Hepatocyte (in vitro differentiated cells): ENCODE measurements around the gene LTF. TPM values are rescaled to one million over a fixed set of nuclear protein-coding genes. Genes with fewer than 3 reads are reported as not detected.

ENCODE experiments used
- DNase-seq: peaks from one replicate; pipeline ENCODE4 v3.0.0-alpha.2; 2016; ENCODE audit warnings: low spot score
- H2AFZ ChIP-seq: fragments of 200-600 bp; sonication (generic); 2 replicates; pipeline ENCODE4 v1.6.0; 2016; ENCODE audit warnings: antibody characterized with exemption, mild to moderate bottlenecking
- H3K27ac ChIP-seq: fragments of 200-600 bp; sonication (generic); 2 replicates; pipeline ENCODE4 v1.5.1; 2016; ENCODE audit warnings: mild to moderate bottlenecking
- H3K27me3 ChIP-seq: fragments of 200-600 bp; sonication (generic); 2 replicates; pipeline ENCODE4 v1.6.1; 2016
- H3K36me3 ChIP-seq: fragments of 200-600 bp; sonication (generic); replicated peaks from 2 replicates; pipeline ENCODE4 v1.5.1; 2016; ENCODE audit warnings: low read depth; ENCODE audit not compliant: insufficient read depth
- H3K4me1 ChIP-seq: fragments of 200-600 bp; sonication (generic); 2 replicates; pipeline ENCODE4 v1.5.1; 2016; ENCODE audit warnings: mild to moderate bottlenecking, moderate library complexity; ENCODE audit not compliant: insufficient read depth
- H3K4me2 ChIP-seq: fragments of 200-600 bp; sonication (generic); 2 replicates; pipeline ENCODE4 v1.6.0; 2016
- H3K4me3 ChIP-seq: fragments of 200-600 bp; sonication (generic); 2 replicates; pipeline ENCODE4 v1.5.1; 2016; ENCODE audit warnings: mild to moderate bottlenecking
- H3K79me2 ChIP-seq: fragments of 200-600 bp; sonication (generic); 2 replicates; pipeline ENCODE4 v1.6.0; 2017; ENCODE audit warnings: mild to moderate bottlenecking
- H3K9me2 ChIP-seq: fragments of 200-600 bp; sonication (generic); replicated peaks from 2 replicates; pipeline ENCODE4 v1.6.0; 2017; ENCODE audit warnings: mild to moderate bottlenecking; ENCODE audit not compliant: insufficient read depth
- H3K9me3 ChIP-seq: fragments of 200-600 bp; sonication (generic); 2 replicates; pipeline ENCODE4 v1.5.1; 2016; ENCODE audit warnings: low read depth, mild to moderate bottlenecking
- H4K20me1 ChIP-seq: fragments of 200-600 bp; sonication (generic); 2 replicates; pipeline ENCODE4 v1.6.0; 2016; ENCODE audit warnings: mild to moderate bottlenecking; ENCODE audit not compliant: insufficient read depth, poor library complexity, severe bottlenecking
- EZH2 ChIP-seq: fragments of 200-600 bp; sonication (generic); IDR thresholded peaks from 2 replicates; pipeline ENCODE4 v1.6.1; 2016; ENCODE audit warnings: antibody characterized with exemption, mild to moderate bottlenecking, borderline replicate concordance
- EZH2phosphoT487 ChIP-seq: fragments of 200-600 bp; sonication (generic); IDR thresholded peaks from one replicate; pipeline ENCODE4 v1.6.1; 2018; ENCODE audit warnings: antibody characterized with exemption, mild to moderate bottlenecking, low read depth, moderate library complexity; ENCODE audit not compliant: unreplicated experiment, severe bottlenecking
- WGBS: methylation state at CpG from one replicate; pipeline ENCODE4 v1.1.6; 2016; ENCODE audit warnings: low lambda C conversion rate; ENCODE audit errors: missing lambda C conversion rate; 5-methylcytosine and 5-hydroxymethylcytosine counted together
- polyA plus RNA-seq: library from polyadenylated mRNA; unstranded; fragments of >200 nt; fragmentation: Nextera tagmentation; extraction: Ambion mirVana; gene quantifications from 2 replicates; pipeline ENCODE4 v1.2.1, GENCODE V29; 2016
- total RNA-seq: library from RNA; depleted of rRNA; stranded (reverse); fragments of >200 nt; gene quantifications from 2 replicates; pipeline ENCODE4 v1.2.3, GENCODE V29; 2014
- TF ChIP-seq, protein P1 (sequence below): fragments of 200-600 bp; sonication (generic); IDR thresholded peaks from 2 replicates; pipeline ENCODE4 v1.5.1; 2016; ENCODE audit warnings: antibody characterized with exemption, mild to moderate bottlenecking; ENCODE audit not compliant: poor library complexity

Gene LTF
- total and polyA plus RNA-seq, 2 experiments from 2014 or later = 1.8 TPM; not detected in 1

- H3K27ac ChIP-seq = no peak overlapping the region
- WGBS = 78% methylated on average over 6 of the region's 6 CpGs
These were observed 25.8 kb upstream of the LTF start for GRCh38 chr3:46490338-46491084.

GRCh38 chr3:46489875-46490274 lies 25.2 kb upstream of the LTF start:
- no peak overlapping the region for H3K4me3 ChIP-seq
- no peaks in the 10 kb centered on the region for H3K9me3 ChIP-seq
- WGBS = 70% methylated on average over 1 of the region's 1 CpG
- no peak overlapping the region for H3K27ac ChIP-seq
- H2AFZ ChIP-seq = no peak overlapping the region
- H3K4me1 ChIP-seq = peaks cover 8% of the 10 kb centered on the region
- no peak for DNase-seq
- H3K4me2 ChIP-seq = no peak overlapping the region
- H3K36me3 ChIP-seq = no peaks in the 10 kb centered on the region
- no peaks in the 10 kb centered on the region for H3K27me3 ChIP-seq
- no peaks in the 10 kb centered on the region for H3K79me2 ChIP-seq
- no peaks in the 10 kb centered on the region for H3K9me2 ChIP-seq
- TF ChIP-seq EZH2phosphoT487 (no peak), EZH2 (no peak)
- TF ChIP-seq, protein P1, sequence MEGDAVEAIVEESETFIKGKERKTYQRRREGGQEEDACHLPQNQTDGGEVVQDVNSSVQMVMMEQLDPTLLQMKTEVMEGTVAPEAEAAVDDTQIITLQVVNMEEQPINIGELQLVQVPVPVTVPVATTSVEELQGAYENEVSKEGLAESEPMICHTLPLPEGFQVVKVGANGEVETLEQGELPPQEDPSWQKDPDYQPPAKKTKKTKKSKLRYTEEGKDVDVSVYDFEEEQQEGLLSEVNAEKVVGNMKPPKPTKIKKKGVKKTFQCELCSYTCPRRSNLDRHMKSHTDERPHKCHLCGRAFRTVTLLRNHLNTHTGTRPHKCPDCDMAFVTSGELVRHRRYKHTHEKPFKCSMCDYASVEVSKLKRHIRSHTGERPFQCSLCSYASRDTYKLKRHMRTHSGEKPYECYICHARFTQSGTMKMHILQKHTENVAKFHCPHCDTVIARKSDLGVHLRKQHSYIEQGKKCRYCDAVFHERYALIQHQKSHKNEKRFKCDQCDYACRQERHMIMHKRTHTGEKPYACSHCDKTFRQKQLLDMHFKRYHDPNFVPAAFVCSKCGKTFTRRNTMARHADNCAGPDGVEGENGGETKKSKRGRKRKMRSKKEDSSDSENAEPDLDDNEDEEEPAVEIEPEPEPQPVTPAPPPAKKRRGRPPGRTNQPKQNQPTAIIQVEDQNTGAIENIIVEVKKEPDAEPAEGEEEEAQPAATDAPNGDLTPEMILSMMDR = no peak
- H4K20me1 ChIP-seq = no peaks in the 10 kb centered on the region

More at GRCh38 chr3:46490338-46491084, 25.8 kb upstream of the LTF start:
- Histone ChIP-seq H4K20me1 (no peaks in the 10 kb centered on the region), H3K9me2 (no peaks in the 10 kb centered on the region), H3K9me3 (no peaks in the 10 kb centered on the region), H2AFZ (no peak overlapping the region), H3K79me2 (no peaks in the 10 kb centered on the region), H3K4me1 (peaks cover 1% of the 10 kb centered on the region), H3K27me3 (no peaks in the 10 kb centered on the region), H3K4me3 (no peak overlapping the region), H3K36me3 (no peaks in the 10 kb centered on the region), H3K4me2 (no peak overlapping the region)
- no peak for DNase-seq
- no peak for TF ChIP-seq EZH2
- no peak for TF ChIP-seq EZH2phosphoT487
- TF ChIP-seq, protein P1 = no peak

- Histone ChIP-seq H3K27me3 (no peaks in the 10 kb centered on the region), H3K36me3 (no peaks in the 10 kb centered on the region), H4K20me1 (no peaks in the 10 kb centered on the region), H3K4me3 (no peak overlapping the region), H3K9me3 (no peaks in the 10 kb centered on the region), H3K4me2 (no peak overlapping the region), H3K4me1 (peaks cover 12% of the 10 kb centered on the region), H3K79me2 (no peaks in the 10 kb centered on the region), H2AFZ (no peak overlapping the region), H3K27ac (no peak overlapping the region), H3K9me2 (no peaks in the 10 kb centered on the region)
- WGBS = 86% methylated on average over 4 of the region's 4 CpGs
- DNase-seq = no peak
- no peak for TF ChIP-seq EZH2phosphoT487
These were observed 24.7 kb upstream of the LTF start for GRCh38 chr3:46489381-46489780.

- H3K4me3 ChIP-seq = no peak overlapping the region
- H3K79me2 ChIP-seq = no peaks in the 10 kb centered on the region
- no peak overlapping the region for H2AFZ ChIP-seq
- TF ChIP-seq EZH2 = no peak
- no peak for TF ChIP-seq EZH2phosphoT487
- TF ChIP-seq, protein P1 = peak; percentile 100
- peak overlapping the region; percentile 54 for H3K4me2 ChIP-seq
- no peaks in the 10 kb centered on the region for H3K27me3 ChIP-seq
- H4K20me1 ChIP-seq = no peaks in the 10 kb centered on the region
- no peaks in the 10 kb centered on the region for H3K36me3 ChIP-seq
- no peaks in the 10 kb centered on the region for H3K9me2 ChIP-seq
- H3K27ac ChIP-seq = no peak overlapping the region
- 18% methylated on average over 26 of the region's 26 CpGs for WGBS
- H3K4me1 ChIP-seq = peaks cover 12% of the 10 kb centered on the region
- peak; percentile 97 for DNase-seq
- H3K9me3 ChIP-seq = no peaks in the 10 kb centered on the region
These were observed 24.1 kb upstream of the LTF start for GRCh38 chr3:46488735-46489361.
